T-cell (primary cell): ENCODE results near the gene RALB. TPM values are rescaled to one million over a fixed set of nuclear protein-coding genes. Genes with fewer than 3 reads are reported as not detected.
"Not testable (repeated sequence)": the region's sequence is repeated elsewhere in the genome, so short reads cannot be mapped to it uniquely, and the experiment has no call there.

Source experiments
- ATAC-seq, 4 experiments: fragments of 200-7000 bp in 3 of 4; fragments of 150-1000 bp in 1 of 4; cut with Tn5 transposase; replicated peaks in 1 of 4; 1 replicate in 3 of 4; 2 replicates in 1 of 4; pipeline ENCODE4 v1.10.0; 2021; ENCODE audit warnings: moderate library complexity in 3 of 4, mild to moderate bottlenecking in 2 of 4, moderate number of reproducible peaks in 1 of 4
- CTCF ChIA-PET, 2 donors: fragments of 300-600 bp; sonication (Branson Sonifier 250); formaldehyde crosslinking; loops; one replicate each; lab custom pipeline; 2022; ENCODE audit warnings: antibody characterized with exemption in 2 of 2; lab: Charles Lee
- POLR2A ChIA-PET, 2 donors: fragments of 300-600 bp; sonication (Branson Sonifier 250); formaldehyde crosslinking; loops; one replicate each; lab custom pipeline; 2022; ENCODE audit warnings: antibody characterized with exemption in 2 of 2; lab: Charles Lee
- DNase-seq, 35 experiments: peaks; one replicate each; pipeline versions ENCODE4 v3.0.0 to v3.0.0-alpha.2; 2013 to 2023
- H3K27ac ChIP-seq: one replicate; pipeline ENCODE4 v1.5.1; 2013; ENCODE audit warnings: low read length
- H3K27me3 ChIP-seq, 2 experiments: replicated peaks in 1 of 2; 1 replicate in 1 of 2; 2 replicates in 1 of 2; pipeline versions ENCODE4 v1.6.1 to v1.7.0; 2013; ENCODE audit warnings: low read length in 1 of 2, mixed read lengths in 1 of 2; ENCODE audit not compliant: control insufficient read depth in 2 of 2, insufficient read depth in 2 of 2; ENCODE audit errors: extremely low read depth in 1 of 2
- H3K36me3 ChIP-seq, 2 donors: 1 replicate in 1 of 2; 2 replicates in 1 of 2; pipeline versions ENCODE4 v1.6.1 to v1.7.0; 2013; ENCODE audit warnings: low read length in 1 of 2; ENCODE audit not compliant: control insufficient read depth in 2 of 2, insufficient read depth in 1 of 2; ENCODE audit errors: extremely low read depth in 1 of 2
- H3K4me1 ChIP-seq, 2 experiments: 1 replicate in 1 of 2; 2 replicates in 1 of 2; pipeline versions ENCODE4 v1.6.1 to v1.7.0; 2013; ENCODE audit warnings: low read length in 2 of 2, mixed read lengths in 1 of 2; ENCODE audit not compliant: insufficient read depth in 2 of 2, control insufficient read depth in 1 of 2; ENCODE audit errors: extremely low read depth in 1 of 2
- H3K4me3 ChIP-seq, 2 donors: 1 replicate in 1 of 2; 2 replicates in 1 of 2; pipeline versions ENCODE4 v1.5.1 to v1.7.0; 2013; ENCODE audit warnings: mild to moderate bottlenecking in 2 of 2, low read length in 1 of 2, moderate library complexity in 1 of 2; ENCODE audit not compliant: control insufficient read depth in 1 of 2; ENCODE audit errors: extremely low read depth in 1 of 2
- H3K9me3 ChIP-seq: 2 replicates; pipeline ENCODE4 v1.7.0; 2013
- H3K27ac Mint-ChIP-seq, 2 donors: one replicate each; pipeline ENCODE4 v1.8.0; 2020 to 2021; ENCODE audit warnings: mild to moderate bottlenecking in 2 of 2, mixed read lengths in 2 of 2
- H3K27me3 Mint-ChIP-seq, 2 donors: one replicate each; pipeline ENCODE4 v1.8.0; 2021 to 2022; ENCODE audit warnings: mixed read lengths in 2 of 2
- H3K36me3 Mint-ChIP-seq: one replicate; pipeline ENCODE4 v1.8.0; 2021; ENCODE audit warnings: mixed read lengths
- H3K4me1 Mint-ChIP-seq, 3 donors: one replicate each; pipeline ENCODE4 v1.8.0; 2020 to 2022; ENCODE audit warnings: mixed read lengths in 3 of 3, mild to moderate bottlenecking in 1 of 3
- H3K4me3 Mint-ChIP-seq, 3 donors: one replicate each; pipeline ENCODE4 v1.8.0; 2020 to 2022; ENCODE audit warnings: mild to moderate bottlenecking in 3 of 3, mixed read lengths in 3 of 3, moderate library complexity in 3 of 3
- H3K9me3 Mint-ChIP-seq, 3 donors: one replicate each; pipeline ENCODE4 v1.8.0; 2020 to 2022; ENCODE audit warnings: mixed read lengths in 3 of 3
- WGBS: methylation state at CpG from one replicate; pipeline ENCODE4 v1.1.5; 2013; ENCODE audit warnings: missing lambda C conversion rate; ENCODE audit not compliant: insufficient coverage; 5-methylcytosine and 5-hydroxymethylcytosine counted together
- total RNA-seq, 35 experiments: library from RNA in 6 of 35; stranded (reverse) in 6 of 35; fragments of 120-200 nt in 1 of 35; gene quantifications; one replicate each; pipeline versions ENCODE4 v1.2.1 to v1.2.4 and lab custom pipeline; 2013 to 2026

RALB gene
- total RNA-seq, 5 donors from 2014 or later (not counting 1 experiment from before 2014, with no cell fraction given) = 10.3 to 20.1 (median 12.9) TPM

DNA sequence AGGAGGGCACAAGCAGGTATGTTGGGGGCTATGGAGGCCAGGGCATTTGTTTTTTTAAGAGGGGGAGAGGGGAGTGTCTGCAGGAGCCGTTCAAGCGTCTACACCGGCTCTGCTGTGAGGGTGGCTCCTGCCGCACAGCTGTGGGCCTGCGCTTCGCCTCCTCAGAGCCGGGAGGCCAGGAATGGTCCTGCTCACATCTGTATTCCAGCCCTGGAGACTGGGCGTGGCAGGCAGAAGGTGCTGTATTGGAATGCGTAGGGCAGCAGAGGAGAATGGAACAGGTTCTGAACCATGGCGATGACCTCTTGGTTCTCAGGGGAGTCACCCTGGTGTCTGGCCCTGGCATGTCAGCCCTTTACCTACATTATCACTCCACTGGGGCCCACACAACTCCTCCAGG lies 66.5 kb downstream of the RALB start:
- POLR2A ChIA-PET = no interaction called here
- peaks cover 7 to 12% of the 10 kb centered on the region in 2 experiments for H3K4me1 ChIP-seq
- H3K9me3 Mint-ChIP-seq = no peaks in the 10 kb centered on the region
- no peaks in the 10 kb centered on the region for H3K36me3 Mint-ChIP-seq
- WGBS = 81% methylated on average over 4 of the region's 10 CpGs
- no peak overlapping the region for H3K4me3 Mint-ChIP-seq
- peaks cover 17 to 24% (median 19%) of the 10 kb centered on the region in 3 donors for H3K4me1 Mint-ChIP-seq
- ATAC-seq (no peak), DNase-seq (no peak)
- no peaks in the 10 kb centered on the region for H3K36me3 ChIP-seq
- no peak overlapping the region for H3K27ac Mint-ChIP-seq
- H3K27ac ChIP-seq = no peak overlapping the region
- H3K27me3 Mint-ChIP-seq = no peaks in the 10 kb centered on the region
- H3K4me3 ChIP-seq = no peak overlapping the region
- CTCF ChIA-PET = no interaction called here
- H3K27me3 ChIP-seq = peaks cover 0 to 33% of the 10 kb centered on the region in 2 experiments
- no peaks in the 10 kb centered on the region for H3K9me3 ChIP-seq

- H3K27me3 Mint-ChIP-seq = no peaks in the 10 kb centered on the region
- ChIA-PET POLR2A (no interaction called here), CTCF (no interaction called here)
- H3K27me3 ChIP-seq = peaks cover 0 to 27% of the 10 kb centered on the region in 2 experiments
- H3K4me3 ChIP-seq = no peak overlapping the region
- no peaks in the 10 kb centered on the region for H3K9me3 ChIP-seq
- no peak overlapping the region for H3K27ac ChIP-seq
- no peaks in the 10 kb centered on the region for H3K9me3 Mint-ChIP-seq
- H3K4me1 Mint-ChIP-seq = peaks cover 10 to 17% (median 13%) of the 10 kb centered on the region in 3 donors
- peaks cover 3 to 5% of the 10 kb centered on the region in 2 experiments for H3K4me1 ChIP-seq
- no peak for ATAC-seq
- DNase-seq = no peak
- no peak overlapping the region for H3K27ac Mint-ChIP-seq
- 85% methylated on average over 14 of the region's 18 CpGs for WGBS
- no peak overlapping the region for H3K4me3 Mint-ChIP-seq
- H3K36me3 ChIP-seq = no peaks in the 10 kb centered on the region
- H3K36me3 Mint-ChIP-seq = no peaks in the 10 kb centered on the region
Observed at GRCh38 chr2:120319686-120320317, 67.2 kb downstream of the RALB start.

DNA sequence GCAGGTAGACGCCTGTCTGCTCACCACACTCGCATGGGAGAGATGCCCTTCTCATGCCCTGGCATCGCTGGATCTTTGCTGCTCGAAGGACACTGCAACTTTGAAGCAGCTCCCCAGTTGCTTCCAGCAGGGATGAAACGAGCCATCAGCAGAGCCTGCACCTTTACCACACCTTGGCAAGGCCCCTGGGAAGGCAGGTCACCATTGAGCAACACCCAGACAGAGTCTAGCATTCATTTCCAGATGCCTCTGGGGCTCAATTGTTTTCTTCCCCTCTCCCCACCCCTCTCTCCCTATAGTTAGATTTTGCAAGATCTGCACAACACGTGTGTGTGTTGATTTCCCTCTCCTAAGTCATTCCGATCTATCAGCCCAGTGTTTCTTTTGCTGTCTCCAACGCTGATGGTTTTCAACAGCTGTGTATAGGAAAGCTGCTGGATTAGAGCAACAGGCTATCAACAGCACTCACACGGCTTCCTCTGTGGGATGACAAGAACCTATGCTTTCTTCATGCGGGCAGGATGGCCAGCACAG lies 67.7 kb downstream of the RALB start:
- no peak for ATAC-seq
- 73% methylated on average over 7 of the region's 10 CpGs for WGBS
- Mint-ChIP-seq H3K27ac (no peak overlapping the region), H3K4me1 (peaks cover 6 to 11% (median 8%) of the 10 kb centered on the region in 3 donors), H3K36me3 (no peaks in the 10 kb centered on the region), H3K9me3 (no peaks in the 10 kb centered on the region), H3K4me3 (no peak overlapping the region), H3K27me3 (peaks cover 0 to 1% of the 10 kb centered on the region in 2 donors)
- H3K36me3 ChIP-seq = no peaks in the 10 kb centered on the region
- ChIA-PET POLR2A (no interaction called here), CTCF (no interaction called here)
- DNase-seq = no peak
- no peaks in the 10 kb centered on the region for H3K9me3 ChIP-seq
- peaks cover 0 to 22% of the 10 kb centered on the region in 2 experiments for H3K27me3 ChIP-seq
- H3K4me3 ChIP-seq = no peak overlapping the region
- H3K4me1 ChIP-seq = no peaks in the 10 kb centered on the region
- H3K27ac ChIP-seq = no peak overlapping the region

DNA sequence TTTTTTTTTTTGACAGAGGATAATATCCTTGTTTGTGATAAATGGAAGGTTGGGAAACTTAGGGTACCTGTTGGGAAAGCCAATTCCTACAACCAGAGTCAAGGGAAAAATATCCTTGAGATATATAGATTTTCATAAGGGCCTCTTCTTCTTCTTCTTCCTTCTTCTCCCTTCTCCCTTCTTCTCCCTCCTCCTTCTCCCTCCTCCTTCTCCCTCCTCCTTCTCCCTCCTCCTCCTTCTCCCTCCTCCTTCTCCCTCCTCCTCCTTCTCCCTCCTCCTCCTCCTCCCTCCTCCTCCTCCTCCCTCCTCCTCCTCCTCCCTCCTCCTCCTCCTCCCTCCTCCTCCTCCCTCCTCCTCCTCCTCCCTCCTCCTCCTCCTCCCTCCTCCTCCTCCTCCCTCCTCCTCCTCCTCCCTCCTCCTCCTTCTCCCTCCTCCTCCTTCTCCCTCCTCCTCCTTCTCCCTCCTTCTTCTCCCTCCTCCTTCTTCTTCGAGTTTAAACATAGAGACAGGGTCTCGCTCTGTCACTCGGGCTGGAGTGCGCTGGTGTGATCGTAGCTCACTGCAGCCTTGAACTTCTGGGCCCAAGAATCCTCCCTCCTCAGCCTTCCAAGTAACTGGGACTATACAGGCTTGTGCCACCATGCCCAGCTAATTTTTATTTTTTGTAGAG lies 68.4 kb downstream of the RALB start:
- DNase-seq, H3K27ac ChIP-seq, H3K27me3 Mint-ChIP-seq, POLR2A ChIA-PET, H3K9me3 Mint-ChIP-seq, H3K36me3 ChIP-seq, H3K4me1 Mint-ChIP-seq, H3K36me3 Mint-ChIP-seq, H3K27ac Mint-ChIP-seq, H3K4me1 ChIP-seq, H3K4me3 ChIP-seq, H3K4me3 Mint-ChIP-seq, ATAC-seq, H3K9me3 ChIP-seq: not testable (repeated sequence)
- CTCF ChIA-PET = interaction anchor here in 1 of 2 donors (0.5 to 0.7 kb wide), 2 partner anchors 8 to 31 kb away, joined by 3 to 4 read pairs; no protein-coding TSS in a partner anchor
- H3K27me3 ChIP-seq = peaks cover 0 to 23% of the 10 kb centered on the region in 2 experiments
- 93% methylated on average over 3 of the region's 5 CpGs for WGBS

GRCh38 chr2:120321721-120322284 lies 69.2 kb downstream of the RALB start:
- Histone ChIP-seq H3K9me3 (no peaks in the 10 kb centered on the region), H3K27ac (no peak overlapping the region), H3K4me1 (no peaks in the 10 kb centered on the region), H3K4me3 (no peak overlapping the region), H3K36me3 (no peaks in the 10 kb centered on the region), H3K27me3 (peaks cover 0 to 24% of the 10 kb centered on the region in 2 experiments)
- ATAC-seq (no peak), DNase-seq (no peak)
- peaks cover 6 to 7% (median 6%) of the 10 kb centered on the region in 3 donors for H3K4me1 Mint-ChIP-seq
- 71% methylated on average over 4 of the region's 10 CpGs for WGBS
- H3K9me3 Mint-ChIP-seq = no peaks in the 10 kb centered on the region
- CTCF ChIA-PET = interaction anchor here in 1 of 2 donors (0.7 kb wide), 1 partner anchor 9 kb away, joined by 3 read pairs; no protein-coding TSS in a partner anchor
- POLR2A ChIA-PET = no interaction called here
- H3K4me3 Mint-ChIP-seq = no peak overlapping the region
- no peaks in the 10 kb centered on the region for H3K36me3 Mint-ChIP-seq
- no peak overlapping the region for H3K27ac Mint-ChIP-seq
- H3K27me3 Mint-ChIP-seq = peaks cover 0 to 2% of the 10 kb centered on the region in 2 donors

GRCh38 chr2:120322329-120322728 lies 69.7 kb downstream of the RALB start:
- Histone ChIP-seq H3K36me3 (no peaks in the 10 kb centered on the region), H3K4me1 (no peaks in the 10 kb centered on the region), H3K27me3 (peaks cover 0 to 27% of the 10 kb centered on the region in 2 experiments), H3K27ac (no peak overlapping the region), H3K4me3 (no peak overlapping the region), H3K9me3 (no peaks in the 10 kb centered on the region)
- Mint-ChIP-seq H3K27ac (no peak overlapping the region), H3K36me3 (no peaks in the 10 kb centered on the region), H3K4me3 (no peak overlapping the region), H3K27me3 (peaks cover 2 to 3% of the 10 kb centered on the region in 2 donors), H3K9me3 (no peaks in the 10 kb centered on the region), H3K4me1 (peaks cover 6 to 7% (median 6%) of the 10 kb centered on the region in 3 donors)
- WGBS = 91% methylated on average over 7 of the region's 7 CpGs
- POLR2A ChIA-PET = no interaction called here
- DNase-seq (no peak), ATAC-seq (no peak)
- CTCF ChIA-PET = interaction anchor here in 1 of 2 donors (0.6 kb wide), 1 partner anchor 10 kb away, joined by 3 read pairs; no protein-coding TSS in a partner anchor
